ENCODE data around the gene EPC1.

- TF ChIP-seq JUND (IDR thresholded peaks at IDR 0.05; ENCODE audit: low read depth, low read length) (no peak), ZNF687 (IDR thresholded peaks at IDR 0.05) (peak; percentile 98), CTCF (IDR thresholded peaks at IDR 0.05 in 2 of 3, conservative IDR thresholded peaks at IDR 0.05 in 1 of 3; ENCODE audit: control insufficient read depth in 2 of 3, extremely low read depth in 1 of 3, insufficient read depth in 1 of 3, low read depth in 3 of 3, low read length in 3 of 3) (no peak), YBX1 (IDR thresholded peaks at IDR 0.05) (no peak), BHLHE40 (IDR thresholded peaks at IDR 0.05; ENCODE audit: borderline replicate concordance in 1 of 2, low read depth in 2 of 2, low read length in 1 of 2) (peak; percentile 74 to 85)
Measured at GRCh38 chr10:32332299-32332750, 14.6 kb downstream of the EPC1 start.

Data from GM12878 (cell line).